Activated B cell treated with CpG ODN at 0.5 μM for 24 hours (primary cell): ENCODE measurements around the gene NFIA. TPM values are rescaled to one million over a fixed set of nuclear protein-coding genes. Genes with fewer than 3 reads are reported as not detected.

Source experiments
- ATAC-seq: fragments of 200-7000 bp; cut with Tn5 transposase; one replicate; pipeline ENCODE4 v1.10.0; 2021; ENCODE audit warnings: low read depth, mild to moderate bottlenecking, moderate library complexity
- CTCF ChIA-PET: fragments of 350-600 bp; sonication (Branson Sonifier 250); formaldehyde crosslinking; loops from one replicate; lab custom pipeline; 2021; ENCODE audit warnings: antibody characterized with exemption; lab: Charles Lee
- POLR2A ChIA-PET: fragments of 350-600 bp; sonication (Branson Sonifier 250); formaldehyde crosslinking; loops from one replicate; lab custom pipeline; 2021; ENCODE audit warnings: antibody characterized with exemption; lab: Charles Lee
- DNase-seq: peaks from one replicate; pipeline ENCODE4 v3.0.0; 2022
- H3K27ac Mint-ChIP-seq: one replicate; pipeline ENCODE4 v1.8.0; 2020; ENCODE audit warnings: mixed read lengths
- H3K27me3 Mint-ChIP-seq: one replicate; pipeline ENCODE4 v1.8.0; 2021; ENCODE audit warnings: mixed read lengths
- H3K36me3 Mint-ChIP-seq: one replicate; pipeline ENCODE4 v1.8.0; 2021; ENCODE audit warnings: low read depth, mixed read lengths
- H3K4me1 Mint-ChIP-seq: one replicate; pipeline ENCODE4 v1.8.0; 2021; ENCODE audit warnings: mixed read lengths
- H3K4me3 Mint-ChIP-seq: one replicate; pipeline ENCODE4 v1.8.0; 2020; ENCODE audit warnings: mild to moderate bottlenecking, mixed read lengths
- H3K9me3 Mint-ChIP-seq: one replicate; pipeline ENCODE4 v1.8.0; 2020; ENCODE audit warnings: mixed read lengths
- CTCF ChIP-seq: fragments of 200-600 bp; IDR thresholded peaks from one replicate; pipeline ENCODE4 v1.8.0; 2022; ENCODE audit warnings: antibody characterized with exemption, mild to moderate bottlenecking
- intact Hi-C: fragments of 100-400 bp; cut with micrococcal nuclease; formaldehyde crosslinking; loops from one replicate; pipeline ENCODE4 v1.15.1; 2024
- total RNA-seq: library from RNA; stranded (reverse); gene quantifications from 2 replicates; pipeline ENCODE4 v1.2.3, GENCODE V29; 2022

NFIA gene
- total RNA-seq, 1 donor from 2014 or later = 0.13 TPM

- TF ChIP-seq CTCF = no peak
- H3K36me3 Mint-ChIP-seq = peaks cover 2% of the 10 kb centered on the region
- H3K4me1 Mint-ChIP-seq = peaks cover 5% of the 10 kb centered on the region
- ChIA-PET POLR2A (no interaction called here), CTCF (no interaction called here)
- intact Hi-C loops = no loop called here
- DNase-seq (no peak), ATAC-seq (no peak)
- H3K4me3 Mint-ChIP-seq = no peak overlapping the region
- H3K9me3 Mint-ChIP-seq = no peaks in the 10 kb centered on the region
- no peak overlapping the region for H3K27ac Mint-ChIP-seq
- peaks cover 25% of the 10 kb centered on the region for H3K27me3 Mint-ChIP-seq
Observed at GRCh38 chr1:61087571-61087970, 5.2 kb downstream of the NFIA start.

GRCh38 chr1:61088163-61088974 lies 6.0 kb downstream of the NFIA start:
- CTCF ChIA-PET = no interaction called here
- ATAC-seq (no peak), DNase-seq (no peak)
- Mint-ChIP-seq H3K4me3 (no peak overlapping the region), H3K27ac (no peak overlapping the region), H3K9me3 (no peaks in the 10 kb centered on the region), H3K36me3 (peaks cover 2% of the 10 kb centered on the region), H3K27me3 (peaks cover 25% of the 10 kb centered on the region), H3K4me1 (peaks cover 5% of the 10 kb centered on the region)
- no peak for TF ChIP-seq CTCF
- POLR2A ChIA-PET = no interaction called here
- intact Hi-C loops = no loop called here

- H3K27me3 Mint-ChIP-seq = peaks cover 22% of the 10 kb centered on the region
- ATAC-seq = no peak
Observed at GRCh38 chr1:61089338-61089737, 7.0 kb downstream of the NFIA start.

GRCh38 chr1:61089741-61090140 lies 7.4 kb downstream of the NFIA start:
- peaks cover 22% of the 10 kb centered on the region for H3K27me3 Mint-ChIP-seq
- no peaks in the 10 kb centered on the region for H3K9me3 Mint-ChIP-seq
- ChIA-PET CTCF (no interaction called here), POLR2A (no interaction called here)
- no peak overlapping the region for H3K4me3 Mint-ChIP-seq
- DNase-seq (no peak), ATAC-seq (no peak)
- TF ChIP-seq CTCF = no peak
- H3K36me3 Mint-ChIP-seq = no peaks in the 10 kb centered on the region
- intact Hi-C loops = no loop called here
- no peak overlapping the region for H3K27ac Mint-ChIP-seq
- H3K4me1 Mint-ChIP-seq = no peaks in the 10 kb centered on the region

More at GRCh38 chr1:61089338-61089737, 7.0 kb downstream of the NFIA start:
- H3K36me3 Mint-ChIP-seq = no peaks in the 10 kb centered on the region
- CTCF ChIA-PET = no interaction called here
- POLR2A ChIA-PET = no interaction called here
- H3K4me3 Mint-ChIP-seq = no peak overlapping the region
- no peaks in the 10 kb centered on the region for H3K4me1 Mint-ChIP-seq
- H3K9me3 Mint-ChIP-seq = no peaks in the 10 kb centered on the region
- intact Hi-C loops = no loop called here
- no peak for DNase-seq
- TF ChIP-seq CTCF = no peak
- no peak overlapping the region for H3K27ac Mint-ChIP-seq

GRCh38 chr1:61090546-61091202 lies 8.3 kb downstream of the NFIA start:
- no peaks in the 10 kb centered on the region for H3K4me1 Mint-ChIP-seq
- DNase-seq (no peak), ATAC-seq (no peak)
- H3K4me3 Mint-ChIP-seq = no peak overlapping the region
- peaks cover 16% of the 10 kb centered on the region for H3K27me3 Mint-ChIP-seq
- no peaks in the 10 kb centered on the region for H3K9me3 Mint-ChIP-seq
- no peaks in the 10 kb centered on the region for H3K36me3 Mint-ChIP-seq
- POLR2A ChIA-PET = no interaction called here
- TF ChIP-seq CTCF = no peak
- CTCF ChIA-PET = no interaction called here
- intact Hi-C loops = no loop called here
- no peak overlapping the region for H3K27ac Mint-ChIP-seq
